Measurements from ENCODE around the gene FOSL2. TPM values are rescaled to one million over a fixed set of nuclear protein-coding genes. Genes with fewer than 3 reads are reported as not detected.

Gene FOSL2
- total RNA-seq, 2 experiments from 2014 or later: 114 to 119 TPM

DNA sequence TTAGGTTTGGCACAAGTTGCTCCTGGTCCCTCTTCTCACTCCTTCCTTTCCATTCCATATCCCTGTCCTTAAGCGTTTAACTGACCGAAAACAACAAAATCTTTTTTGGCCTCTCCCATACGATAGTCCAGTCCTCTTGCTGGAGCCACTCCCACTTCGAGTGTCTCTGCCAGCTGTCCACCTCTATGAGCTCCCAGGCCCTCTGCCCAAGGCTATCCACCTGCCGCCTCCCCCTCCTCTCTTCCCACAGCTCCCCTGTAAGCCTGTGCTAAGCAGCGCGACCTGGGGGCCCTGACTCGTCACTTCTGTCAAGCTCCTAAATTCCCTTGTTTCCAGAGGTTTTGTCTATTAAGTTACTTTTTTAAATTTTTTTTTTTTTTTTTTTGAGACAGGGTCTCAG lies 47.0 kb upstream of the FOSL2 start:
- peaks cover 28% of the 10 kb centered on the region for H3K4me1 Mint-ChIP-seq (ENCODE audit: low read depth)
- ATAC-seq: no peak
- no peaks in the 10 kb centered on the region for H3K9me3 Mint-ChIP-seq
- DNase-seq: no peak
- no peak overlapping the region for H3K4me3 Mint-ChIP-seq
- H3K27me3 Mint-ChIP-seq: no peaks in the 10 kb centered on the region
- intact Hi-C loops (cut with micrococcal nuclease): no loop called here
- TF ChIP-seq, protein P1, sequence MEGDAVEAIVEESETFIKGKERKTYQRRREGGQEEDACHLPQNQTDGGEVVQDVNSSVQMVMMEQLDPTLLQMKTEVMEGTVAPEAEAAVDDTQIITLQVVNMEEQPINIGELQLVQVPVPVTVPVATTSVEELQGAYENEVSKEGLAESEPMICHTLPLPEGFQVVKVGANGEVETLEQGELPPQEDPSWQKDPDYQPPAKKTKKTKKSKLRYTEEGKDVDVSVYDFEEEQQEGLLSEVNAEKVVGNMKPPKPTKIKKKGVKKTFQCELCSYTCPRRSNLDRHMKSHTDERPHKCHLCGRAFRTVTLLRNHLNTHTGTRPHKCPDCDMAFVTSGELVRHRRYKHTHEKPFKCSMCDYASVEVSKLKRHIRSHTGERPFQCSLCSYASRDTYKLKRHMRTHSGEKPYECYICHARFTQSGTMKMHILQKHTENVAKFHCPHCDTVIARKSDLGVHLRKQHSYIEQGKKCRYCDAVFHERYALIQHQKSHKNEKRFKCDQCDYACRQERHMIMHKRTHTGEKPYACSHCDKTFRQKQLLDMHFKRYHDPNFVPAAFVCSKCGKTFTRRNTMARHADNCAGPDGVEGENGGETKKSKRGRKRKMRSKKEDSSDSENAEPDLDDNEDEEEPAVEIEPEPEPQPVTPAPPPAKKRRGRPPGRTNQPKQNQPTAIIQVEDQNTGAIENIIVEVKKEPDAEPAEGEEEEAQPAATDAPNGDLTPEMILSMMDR (IDR thresholded peaks at IDR 0.05): no peak
- peak overlapping the region; percentile 1 for H3K27ac Mint-ChIP-seq
- ChIA-PET POLR2A (no interaction called here), CTCF (no interaction called here)
- H3K36me3 Mint-ChIP-seq (ENCODE audit: low read depth): no peaks in the 10 kb centered on the region

DNA sequence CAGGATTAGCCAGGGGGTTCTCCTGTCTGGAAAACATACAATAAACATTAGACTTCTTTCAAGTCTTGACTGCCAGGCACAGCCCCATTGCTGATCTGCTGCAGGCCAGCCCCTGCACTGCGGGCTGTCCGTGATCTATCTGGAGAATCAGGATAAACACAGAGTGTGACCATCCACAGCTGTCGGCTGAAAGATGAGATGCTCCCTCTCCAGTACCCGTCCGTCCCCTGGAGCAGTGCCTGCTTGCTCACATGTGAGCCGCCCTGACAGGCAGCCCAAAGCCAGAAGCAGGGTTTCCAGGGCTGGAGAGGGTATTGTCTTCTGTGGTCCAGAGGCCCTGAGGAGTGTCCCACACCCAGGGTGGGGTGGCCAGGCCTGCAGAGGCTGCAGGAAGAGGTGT lies 46.1 kb upstream of the FOSL2 start:
- Mint-ChIP-seq H3K4me3 (no peak overlapping the region), H3K27ac (peak overlapping the region; percentile 71), H3K9me3 (no peaks in the 10 kb centered on the region), H3K4me1 (ENCODE audit: low read depth) (peaks cover 33% of the 10 kb centered on the region), H3K27me3 (no peaks in the 10 kb centered on the region), H3K36me3 (ENCODE audit: low read depth) (no peaks in the 10 kb centered on the region)
- ATAC-seq (no peak), DNase-seq (no peak)
- POLR2A ChIA-PET: no interaction called here
- CTCF ChIA-PET: no interaction called here
- TF ChIP-seq, protein P1 (IDR thresholded peaks at IDR 0.05): no peak
- intact Hi-C loops (cut with micrococcal nuclease): no loop called here

DNA sequence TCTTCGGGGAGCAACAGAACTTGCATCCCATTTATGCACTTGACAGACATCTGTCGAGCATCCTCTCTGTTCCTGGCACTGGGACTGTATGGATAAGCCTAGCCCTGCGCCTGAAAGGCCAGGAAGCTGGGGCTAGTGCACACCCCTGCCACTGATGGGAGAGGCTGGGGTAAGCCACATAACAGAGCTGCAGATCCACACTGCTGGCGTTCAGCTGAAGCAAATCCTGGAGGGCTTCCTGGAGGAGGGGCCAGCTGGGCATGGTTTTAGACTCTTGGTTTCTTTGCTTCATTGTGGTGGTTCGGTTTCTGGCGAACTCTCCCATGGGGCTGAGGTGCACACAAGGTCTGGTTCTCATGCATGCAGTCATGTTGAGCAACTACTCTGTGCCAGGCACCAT lies 45.5 kb upstream of the FOSL2 start:
- DNase-seq (no peak), ATAC-seq (no peak)
- Mint-ChIP-seq H3K4me1 (ENCODE audit: low read depth) (peaks cover 36% of the 10 kb centered on the region), H3K27me3 (no peaks in the 10 kb centered on the region), H3K36me3 (ENCODE audit: low read depth) (no peaks in the 10 kb centered on the region), H3K9me3 (no peaks in the 10 kb centered on the region), H3K4me3 (peak overlapping the region; percentile 26), H3K27ac (peak overlapping the region; percentile 72)
- intact Hi-C loops (cut with micrococcal nuclease): no loop called here
- ChIA-PET POLR2A (no interaction called here), CTCF (interaction anchor here (0.9 kb wide), 1 partner anchor 37 kb away, joined by 3 read pairs; no protein-coding TSS in a partner anchor)
- TF ChIP-seq, protein P1 (IDR thresholded peaks at IDR 0.05): no peak

DNA sequence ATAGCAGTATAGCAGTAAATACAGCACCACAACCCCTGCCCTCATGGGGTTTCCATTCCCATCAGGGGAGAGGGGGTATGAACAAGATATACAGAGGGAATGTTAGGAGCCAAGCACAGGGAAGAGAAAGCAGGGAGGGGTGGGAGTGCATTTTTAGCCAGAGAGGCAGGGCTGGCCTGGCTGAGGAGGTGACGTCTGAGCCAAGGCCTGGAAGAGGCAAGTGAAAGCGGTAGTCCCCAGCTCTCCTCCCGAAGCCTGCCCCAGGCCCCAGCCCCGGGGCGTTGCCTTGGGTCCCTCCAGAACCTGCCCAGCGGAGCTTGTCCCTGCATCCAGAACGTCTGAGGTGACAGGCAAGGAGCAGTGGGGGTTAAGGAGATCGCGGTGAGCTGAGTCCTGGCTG lies 45.1 kb upstream of the FOSL2 start:
- Mint-ChIP-seq H3K4me3 (peak overlapping the region; percentile 26), H3K9me3 (no peaks in the 10 kb centered on the region)

DNA sequence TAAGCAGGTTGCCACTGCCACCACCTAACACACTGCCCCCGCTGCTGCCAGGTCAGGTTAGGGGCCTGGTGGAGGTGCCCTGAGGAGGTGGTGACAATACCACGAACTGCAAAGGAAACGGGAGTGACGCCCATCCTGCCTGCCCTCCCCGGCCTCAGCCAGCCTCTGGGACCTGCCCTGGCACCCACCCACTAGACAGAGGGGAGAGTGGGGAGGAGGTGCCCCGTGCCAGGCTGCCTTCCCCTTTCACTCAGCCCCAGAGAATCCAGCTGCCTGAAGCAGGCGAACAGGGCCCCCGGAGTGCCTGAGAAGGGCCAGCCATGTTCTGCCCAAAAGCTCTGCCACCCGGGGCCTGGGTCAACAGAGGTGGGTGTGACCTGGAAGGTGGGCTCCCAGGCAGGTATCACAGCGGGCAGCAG lies 44.5 kb upstream of the FOSL2 start:
- Mint-ChIP-seq H3K9me3 (no peaks in the 10 kb centered on the region), H3K27me3 (no peaks in the 10 kb centered on the region), H3K4me1 (ENCODE audit: low read depth) (peaks cover 36% of the 10 kb centered on the region), H3K27ac (peak overlapping the region; percentile 72), H3K36me3 (ENCODE audit: low read depth) (no peaks in the 10 kb centered on the region), H3K4me3 (peak overlapping the region; percentile 43)
- ChIA-PET CTCF (no interaction called here), POLR2A (interaction anchor here (2.0 kb wide), 1 partner anchor 10 kb away, joined by 4 read pairs; no protein-coding TSS in a partner anchor)
- TF ChIP-seq, protein P1 (IDR thresholded peaks at IDR 0.05): no peak
- DNase-seq (peak; percentile 88), ATAC-seq (peak; percentile 93)
- intact Hi-C loops (cut with micrococcal nuclease): no loop called here

More for the DNA sequence above, 45.1 kb upstream of the FOSL2 start:
- ChIA-PET POLR2A (interaction anchor here (2.0 kb wide), 1 partner anchor 11 kb away, joined by 4 read pairs; no protein-coding TSS in a partner anchor), CTCF (interaction anchor here (0.9 kb wide), 1 partner anchor 38 kb away, joined by 3 read pairs; no protein-coding TSS in a partner anchor)
- intact Hi-C loops (cut with micrococcal nuclease): no loop called here
- TF ChIP-seq, protein P1 (IDR thresholded peaks at IDR 0.05): no peak
- Mint-ChIP-seq H3K27me3 (no peaks in the 10 kb centered on the region), H3K36me3 (ENCODE audit: low read depth) (no peaks in the 10 kb centered on the region), H3K27ac (peak overlapping the region; percentile 72), H3K4me1 (ENCODE audit: low read depth) (peaks cover 36% of the 10 kb centered on the region)
- DNase-seq (no peak), ATAC-seq (no peak)
